Astrocyte (in vitro differentiated cells and primary cell): Measurements from ENCODE around the gene SHB. TPM values are rescaled to one million over a fixed set of nuclear protein-coding genes. Genes with fewer than 3 reads are reported as not detected.

Experiments used
- DNase-seq: peaks from one replicate; pipeline ENCODE4 v3.0.0-alpha.2; 2010; ENCODE audit warnings: low read depth
- FAIRE-seq: peaks from 2 replicates; lab custom pipeline; 2011; peaks lifted over from hg19 to GRCh38; lab: Jason Lieb, UNC
- H2AFZ ChIP-seq: 2 replicates; pipeline ENCODE4 v1.6.0; 2012; ENCODE audit warnings: low read depth, low read length, inconsistent platforms
- H3K27ac ChIP-seq: 2 replicates; pipeline ENCODE4 v1.5.1; 2011; ENCODE audit warnings: low read depth, low read length, inconsistent platforms
- H3K27me3 ChIP-seq: 2 replicates; pipeline ENCODE4 v1.6.0; 2011; ENCODE audit warnings: low read length, inconsistent platforms; ENCODE audit not compliant: insufficient read depth
- H3K36me3 ChIP-seq: 2 replicates; pipeline ENCODE4 v1.5.1; 2011; ENCODE audit warnings: low read length, inconsistent platforms; ENCODE audit not compliant: insufficient read depth
- H3K4me1 ChIP-seq: 2 replicates; pipeline ENCODE4 v1.5.1; 2011; ENCODE audit warnings: low read length, inconsistent platforms; ENCODE audit not compliant: insufficient read depth
- H3K4me2 ChIP-seq: 2 replicates; pipeline ENCODE4 v1.6.0; 2012; ENCODE audit warnings: low read length, inconsistent platforms
- H3K4me3 ChIP-seq: 2 replicates; pipeline ENCODE4 v1.5.1; 2011; ENCODE audit warnings: low read depth, mild to moderate bottlenecking, low read length, inconsistent platforms; ENCODE audit not compliant: insufficient read depth
- H3K79me2 ChIP-seq: 2 replicates; pipeline ENCODE4 v1.6.0; 2012; ENCODE audit warnings: mild to moderate bottlenecking, low read length, inconsistent platforms; ENCODE audit not compliant: insufficient read depth
- H3K9ac ChIP-seq: 2 replicates; pipeline ENCODE4 v1.6.0; 2012; ENCODE audit warnings: mild to moderate bottlenecking, low read length, inconsistent platforms
- H3K9me3 ChIP-seq: 2 replicates; pipeline ENCODE4 v1.5.1; 2012; ENCODE audit warnings: low read depth, mild to moderate bottlenecking, low read length, inconsistent platforms; ENCODE audit not compliant: insufficient read depth
- H4K20me1 ChIP-seq: 2 replicates; pipeline ENCODE4 v1.6.0; 2012; ENCODE audit warnings: low read length, inconsistent platforms; ENCODE audit not compliant: insufficient read depth
- H3K27ac Mint-ChIP-seq: one replicate; pipeline ENCODE4 v1.8.0; 2021; ENCODE audit warnings: mild to moderate bottlenecking, mixed read lengths; ENCODE audit not compliant: unreplicated experiment
- H3K27me3 Mint-ChIP-seq: one replicate; pipeline ENCODE4 v1.8.0; 2021; ENCODE audit warnings: low read depth, mixed read lengths; ENCODE audit not compliant: unreplicated experiment
- H3K36me3 Mint-ChIP-seq: one replicate; pipeline ENCODE4 v1.8.0; 2021; ENCODE audit warnings: low read depth, mixed read lengths; ENCODE audit not compliant: unreplicated experiment
- H3K4me1 Mint-ChIP-seq: one replicate; pipeline ENCODE4 v1.8.0; 2021; ENCODE audit warnings: low read depth, mixed read lengths; ENCODE audit not compliant: unreplicated experiment
- H3K4me3 Mint-ChIP-seq: one replicate; pipeline ENCODE4 v1.8.0; 2021; ENCODE audit warnings: mild to moderate bottlenecking, moderate library complexity, mixed read lengths; ENCODE audit not compliant: unreplicated experiment
- H3K9me3 Mint-ChIP-seq: one replicate; pipeline ENCODE4 v1.8.0; 2021; ENCODE audit warnings: mild to moderate bottlenecking, mixed read lengths; ENCODE audit not compliant: unreplicated experiment
- EZH2 ChIP-seq: IDR thresholded peaks from 2 replicates; pipeline ENCODE4 v1.6.1; 2012; ENCODE audit warnings: mild to moderate bottlenecking, low read length, inconsistent platforms; ENCODE audit not compliant: insufficient read depth
- total RNA-seq: library from RNA; stranded (reverse); gene quantifications from 2 replicates; pipeline ENCODE4 v1.2.1, GENCODE V29; 2021
- TF ChIP-seq, protein P1 (sequence below): IDR thresholded peaks from 2 replicates; pipeline ENCODE4 v1.5.1; 2011; ENCODE audit warnings: low read depth, mild to moderate bottlenecking, inconsistent platforms, low read length, moderate library complexity; ENCODE audit not compliant: insufficient read depth

The SHB gene
- total RNA-seq, 1 donor from 2014 or later = 53.4 TPM

- TF ChIP-seq EZH2 = no peak
- TF ChIP-seq, protein P1, sequence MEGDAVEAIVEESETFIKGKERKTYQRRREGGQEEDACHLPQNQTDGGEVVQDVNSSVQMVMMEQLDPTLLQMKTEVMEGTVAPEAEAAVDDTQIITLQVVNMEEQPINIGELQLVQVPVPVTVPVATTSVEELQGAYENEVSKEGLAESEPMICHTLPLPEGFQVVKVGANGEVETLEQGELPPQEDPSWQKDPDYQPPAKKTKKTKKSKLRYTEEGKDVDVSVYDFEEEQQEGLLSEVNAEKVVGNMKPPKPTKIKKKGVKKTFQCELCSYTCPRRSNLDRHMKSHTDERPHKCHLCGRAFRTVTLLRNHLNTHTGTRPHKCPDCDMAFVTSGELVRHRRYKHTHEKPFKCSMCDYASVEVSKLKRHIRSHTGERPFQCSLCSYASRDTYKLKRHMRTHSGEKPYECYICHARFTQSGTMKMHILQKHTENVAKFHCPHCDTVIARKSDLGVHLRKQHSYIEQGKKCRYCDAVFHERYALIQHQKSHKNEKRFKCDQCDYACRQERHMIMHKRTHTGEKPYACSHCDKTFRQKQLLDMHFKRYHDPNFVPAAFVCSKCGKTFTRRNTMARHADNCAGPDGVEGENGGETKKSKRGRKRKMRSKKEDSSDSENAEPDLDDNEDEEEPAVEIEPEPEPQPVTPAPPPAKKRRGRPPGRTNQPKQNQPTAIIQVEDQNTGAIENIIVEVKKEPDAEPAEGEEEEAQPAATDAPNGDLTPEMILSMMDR = no peak
- H3K4me2 ChIP-seq = no peak overlapping the region
- peaks cover 59% of the 10 kb centered on the region for H4K20me1 ChIP-seq
- H3K27ac ChIP-seq = no peak overlapping the region
- no peak overlapping the region for H3K4me3 ChIP-seq
- Mint-ChIP-seq H3K4me1 (peaks cover 55% of the 10 kb centered on the region), H3K27ac (peak overlapping the region; percentile 27), H3K9me3 (no peaks in the 10 kb centered on the region), H3K36me3 (peaks cover 14% of the 10 kb centered on the region), H3K4me3 (no peak overlapping the region), H3K27me3 (no peaks in the 10 kb centered on the region)
- FAIRE-seq = no peak
- no peaks in the 10 kb centered on the region for H3K27me3 ChIP-seq
- no peak overlapping the region for H2AFZ ChIP-seq
- peaks cover 96% of the 10 kb centered on the region for H3K79me2 ChIP-seq
- peak overlapping the region; percentile 12 for H3K9ac ChIP-seq
- H3K4me1 ChIP-seq = peaks cover 35% of the 10 kb centered on the region
- H3K36me3 ChIP-seq = no peaks in the 10 kb centered on the region
- DNase-seq = no peak
- no peaks in the 10 kb centered on the region for H3K9me3 ChIP-seq
These were observed 62.9 kb downstream of the SHB start for GRCh38 chr9:38006163-38006562.

DNA sequence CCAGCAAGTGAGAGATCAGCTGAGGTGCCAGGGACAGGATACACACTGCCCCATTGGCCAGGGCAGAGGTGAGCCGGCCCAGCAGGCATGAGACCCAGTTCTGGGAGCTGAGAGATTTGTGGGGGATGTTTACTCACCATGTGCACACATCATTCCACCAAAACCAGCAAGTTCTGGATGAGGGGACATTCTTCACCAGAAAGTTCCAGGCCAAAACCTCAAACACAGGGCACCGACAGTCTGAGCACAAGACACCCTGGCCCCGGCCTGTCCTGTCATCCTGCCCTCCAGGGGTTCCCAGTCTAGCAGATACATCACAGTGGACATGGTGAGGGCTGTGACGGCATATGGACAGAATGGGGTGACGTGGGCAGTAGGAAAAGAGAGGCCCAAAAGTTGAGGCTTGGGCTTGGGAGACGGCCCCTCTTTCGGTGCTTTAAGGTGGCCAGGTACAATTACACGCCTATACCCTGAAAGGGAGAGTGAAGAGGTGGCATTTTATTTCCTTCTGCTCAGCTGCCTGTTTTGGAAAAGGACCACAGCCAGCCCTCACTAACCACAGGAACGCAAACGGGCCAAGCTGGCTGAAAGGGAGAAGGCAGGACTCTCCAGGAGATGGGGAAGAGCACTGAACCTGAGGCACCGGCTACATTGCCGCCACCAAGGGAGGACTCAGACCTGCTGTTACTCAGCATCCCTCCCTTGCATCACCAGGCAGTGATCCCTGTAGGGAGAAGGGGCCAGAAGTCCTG is 64.0 kb downstream of the SHB start:
- TF ChIP-seq EZH2 = no peak
- TF ChIP-seq, protein P1 = no peak
- DNase-seq (no peak), FAIRE-seq (no peak)
- H3K4me2 ChIP-seq = no peak overlapping the region
- H3K9me3 Mint-ChIP-seq = no peaks in the 10 kb centered on the region
- no peaks in the 10 kb centered on the region for H3K27me3 ChIP-seq
- H3K4me1 Mint-ChIP-seq = peaks cover 56% of the 10 kb centered on the region
- no peaks in the 10 kb centered on the region for H3K9me3 ChIP-seq
- peaks cover 67% of the 10 kb centered on the region for H4K20me1 ChIP-seq
- H3K36me3 Mint-ChIP-seq = peaks cover 9% of the 10 kb centered on the region
- peaks cover 96% of the 10 kb centered on the region for H3K79me2 ChIP-seq
- no peak overlapping the region for H3K4me3 ChIP-seq
- H3K4me1 ChIP-seq = peaks cover 39% of the 10 kb centered on the region
- no peaks in the 10 kb centered on the region for H3K27me3 Mint-ChIP-seq
- peak overlapping the region; percentile 20 for H3K9ac ChIP-seq
- H3K4me3 Mint-ChIP-seq = no peak overlapping the region
- H3K36me3 ChIP-seq = no peaks in the 10 kb centered on the region
- no peak overlapping the region for H3K27ac Mint-ChIP-seq
- no peak overlapping the region for H2AFZ ChIP-seq
- H3K27ac ChIP-seq = no peak overlapping the region
